HEK293 (cell line): Measurements from ENCODE around the gene RHBDD2.

Experiments
- HOXD13 ChIP-seq: sonication (generic); formaldehyde crosslinking; IDR thresholded peaks from 2 replicates; pipeline ENCODE4 v1.8.0; 2022; ENCODE audit warnings: missing genetic modification reagents, borderline replicate concordance
- KLF17 ChIP-seq: fragments of 450-650 bp; formaldehyde crosslinking; IDR thresholded peaks from 2 replicates; pipeline ENCODE4 v1.5.1; 2016; ENCODE audit warnings: missing biosample characterization, missing genetic modification characterization
- KLF7 ChIP-seq: fragments of 450-650 bp; formaldehyde crosslinking; IDR thresholded peaks from 2 replicates; pipeline ENCODE4 v1.5.1; 2016; ENCODE audit warnings: missing biosample characterization, missing genetic modification characterization, borderline replicate concordance
- MZF1 ChIP-seq: fragments of 450-650 bp; formaldehyde crosslinking; IDR thresholded peaks from 2 replicates; pipeline ENCODE4 v1.5.1; 2017; ENCODE audit warnings: missing biosample characterization, missing genetic modification characterization, borderline replicate concordance
- SALL2 ChIP-seq: fragments of 450-650 bp; formaldehyde crosslinking; IDR thresholded peaks from 2 replicates; pipeline ENCODE4 v1.5.0; 2017; ENCODE audit warnings: missing biosample characterization, mild to moderate bottlenecking, missing genetic modification characterization, borderline replicate concordance
- SP3 ChIP-seq: fragments of 450-650 bp; formaldehyde crosslinking; IDR thresholded peaks from 2 replicates; pipeline ENCODE4 v1.5.1; 2016; ENCODE audit warnings: missing biosample characterization, missing genetic modification characterization
- TRIM28 ChIP-seq: IDR thresholded peaks from 2 replicates; pipeline ENCODE4 v1.6.1; 2011; ENCODE audit warnings: low read length, control low read depth, borderline replicate concordance
- YY1 ChIP-seq: fragments of 450-650 bp; formaldehyde crosslinking; IDR thresholded peaks from 2 replicates; pipeline ENCODE4 v1.5.1; 2018; ENCODE audit warnings: missing biosample characterization, missing genetic modification characterization
- ZBTB10 ChIP-seq: fragments of 450-650 bp; formaldehyde crosslinking; IDR thresholded peaks from 2 replicates; pipeline ENCODE4 v1.5.1; 2016; ENCODE audit warnings: missing biosample characterization, missing genetic modification characterization
- ZBTB11 ChIP-seq: fragments of 450-650 bp; formaldehyde crosslinking; conservative IDR thresholded peaks from 2 replicates; pipeline ENCODE4 v1.5.1; 2016; ENCODE audit warnings: low read depth, missing biosample characterization, missing genetic modification characterization
- ZBTB17 ChIP-seq: fragments of 450-650 bp; formaldehyde crosslinking; IDR thresholded peaks from 2 replicates; pipeline ENCODE4 v1.5.1; 2016; ENCODE audit warnings: missing biosample characterization, missing genetic modification characterization
- ZBTB20 ChIP-seq: fragments of 450-650 bp; formaldehyde crosslinking; IDR thresholded peaks from 2 replicates; pipeline ENCODE4 v1.5.1; 2016; ENCODE audit warnings: missing biosample characterization, missing genetic modification characterization
- ZBTB48 ChIP-seq: fragments of 450-650 bp; formaldehyde crosslinking; IDR thresholded peaks from 2 replicates; pipeline ENCODE4 v1.5.1; 2016; ENCODE audit warnings: missing biosample characterization, missing genetic modification characterization
- ZBTB7A ChIP-seq: fragments of 450-650 bp; formaldehyde crosslinking; IDR thresholded peaks from 2 replicates; pipeline ENCODE4 v1.5.1; 2016; ENCODE audit warnings: low read depth, missing biosample characterization, missing genetic modification characterization
- ZFHX2 ChIP-seq: fragments of 450-650 bp; formaldehyde crosslinking; conservative IDR thresholded peaks from 2 replicates; pipeline ENCODE4 v1.5.1; 2016; ENCODE audit warnings: missing biosample characterization, missing genetic modification characterization
- ZFP3 ChIP-seq: fragments of 450-650 bp; formaldehyde crosslinking; IDR thresholded peaks from 2 replicates; pipeline ENCODE4 v1.5.1; 2016; ENCODE audit warnings: low read depth, missing biosample characterization, missing genetic modification characterization
- ZFP37 ChIP-seq: fragments of 450-650 bp; formaldehyde crosslinking; IDR thresholded peaks from 2 replicates; pipeline ENCODE4 v1.5.1; 2016; ENCODE audit warnings: missing biosample characterization, missing genetic modification characterization
- ZIC2 ChIP-seq: fragments of 450-650 bp; formaldehyde crosslinking; IDR thresholded peaks from 2 replicates; pipeline ENCODE4 v1.5.1; 2016; ENCODE audit warnings: missing biosample characterization, missing genetic modification characterization
- ZNF174 ChIP-seq: fragments of 450-650 bp; formaldehyde crosslinking; IDR thresholded peaks from 2 replicates; pipeline ENCODE4 v1.5.0; 2017; ENCODE audit warnings: missing biosample characterization, mild to moderate bottlenecking, missing genetic modification characterization
- ZNF350 ChIP-seq: fragments of 450-650 bp; formaldehyde crosslinking; IDR thresholded peaks from 2 replicates; pipeline ENCODE4 v1.5.0; 2017; ENCODE audit warnings: missing biosample characterization, mild to moderate bottlenecking, missing genetic modification characterization
- ZNF416 ChIP-seq: fragments of 450-650 bp; formaldehyde crosslinking; IDR thresholded peaks from 2 replicates; pipeline ENCODE4 v1.5.1; 2016; ENCODE audit warnings: missing biosample characterization, missing genetic modification characterization
- ZNF433 ChIP-seq: fragments of 450-650 bp; formaldehyde crosslinking; IDR thresholded peaks from 2 replicates; pipeline ENCODE4 v1.5.1; 2016; ENCODE audit warnings: missing biosample characterization, missing genetic modification characterization, low read depth
- ZNF473 ChIP-seq: fragments of 450-650 bp; formaldehyde crosslinking; IDR thresholded peaks from 2 replicates; pipeline ENCODE4 v1.5.1; 2017; ENCODE audit warnings: missing biosample characterization, missing genetic modification characterization
- ZNF48 ChIP-seq: fragments of 450-650 bp; formaldehyde crosslinking; IDR thresholded peaks from 2 replicates; pipeline ENCODE4 v1.5.1; 2016; ENCODE audit warnings: missing biosample characterization, missing genetic modification characterization
- ZNF501 ChIP-seq: fragments of 450-650 bp; formaldehyde crosslinking; IDR thresholded peaks from 2 replicates; pipeline ENCODE4 v1.5.1; 2016; ENCODE audit warnings: missing biosample characterization, missing genetic modification characterization
- ZNF544 ChIP-seq: fragments of 450-650 bp; formaldehyde crosslinking; IDR thresholded peaks from 2 replicates; pipeline ENCODE4 v1.5.0; 2017; ENCODE audit warnings: missing biosample characterization, missing genetic modification characterization
- ZNF555 ChIP-seq: fragments of 450-650 bp; formaldehyde crosslinking; conservative IDR thresholded peaks from 2 replicates; pipeline ENCODE4 v1.5.1; 2017; ENCODE audit warnings: missing biosample characterization, mild to moderate bottlenecking, missing genetic modification characterization, inconsistent platforms
- ZNF596 ChIP-seq: fragments of 450-650 bp; IDR thresholded peaks from 2 replicates; pipeline ENCODE4 v1.5.0; 2018; ENCODE audit warnings: missing biosample characterization, mild to moderate bottlenecking, missing genetic modification characterization, moderate library complexity
- ZNF626 ChIP-seq: fragments of 450-650 bp; sonication (Bioruptor Pico); formaldehyde crosslinking; IDR thresholded peaks from 2 replicates; pipeline ENCODE4 v1.5.1; 2018; ENCODE audit warnings: missing biosample characterization, missing genetic modification characterization, inconsistent platforms
- ZNF629 ChIP-seq: fragments of 450-650 bp; formaldehyde crosslinking; IDR thresholded peaks from 2 replicates; pipeline ENCODE4 v1.5.1; 2017; ENCODE audit warnings: missing biosample characterization, missing genetic modification characterization
- ZNF701 ChIP-seq: fragments of 450-650 bp; formaldehyde crosslinking; IDR thresholded peaks from 2 replicates; pipeline ENCODE4 v1.5.1; 2016; ENCODE audit warnings: missing biosample characterization, missing genetic modification characterization
- ZNF704 ChIP-seq: fragments of 450-650 bp; formaldehyde crosslinking; IDR thresholded peaks from 2 replicates; pipeline ENCODE4 v1.5.1; 2016; ENCODE audit warnings: missing biosample characterization, missing genetic modification characterization
- ZNF777 ChIP-seq: fragments of 450-650 bp; formaldehyde crosslinking; IDR thresholded peaks from 2 replicates; pipeline ENCODE4 v1.5.1; 2017; ENCODE audit warnings: missing biosample characterization, missing genetic modification characterization, borderline replicate concordance

The RHBDD2 gene

GRCh38 chr7:75878769-75879611 lies at the start of gene RHBDD2 (continued):
- TF ChIP-seq KLF17 (tag by site-specific recombination) (no peak), ZNF473 (tag by site-specific recombination) (no peak), ZNF704 (tag by site-specific recombination) (peak; percentile 74; the same call in 1 of the 2 replicates), ZFP37 (peak; percentile 88), SP3 (tag by site-specific recombination) (peak; percentile 61), ZNF174 (tag by site-specific recombination) (no peak), ZBTB20 (tag by site-specific recombination) (peak; percentile 98), ZNF626 (tag by site-specific recombination) (no peak), ZNF629 (peak; percentile 30; the same call in 1 of the 2 replicates), ZBTB11 (tag by site-specific recombination) (peak; percentile 57; the same call in 1 of the 2 replicates), ZNF48 (tag by site-specific recombination) (no peak), ZFP3 (tag by site-specific recombination) (no peak), ZNF555 (tag by site-specific recombination) (no peak), MZF1 (tag by site-specific recombination) (no peak), ZNF701 (tag by site-specific recombination) (no peak), ZIC2 (tag by site-specific recombination) (0 out of 2 replicates have a peak, but pooled peaks have one; percentile 8), ZBTB17 (tag by site-specific recombination) (peak; percentile 70), YY1 (tag by site-specific recombination) (peak; percentile 88; the same call in 1 of the 2 replicates), ZNF501 (tag by site-specific recombination) (peak; percentile 91), ZNF433 (tag by site-specific recombination) (no peak), ZNF350 (tag by site-specific recombination) (no peak), ZBTB10 (tag by site-specific recombination) (peak; percentile 40; the same call in 1 of the 2 replicates), TRIM28 (no peak), KLF7 (peak; percentile 51; the same call in 1 of the 2 replicates), ZFHX2 (tag by site-specific recombination) (peak; percentile 48), ZNF596 (tag by site-specific recombination) (no peak), ZNF416 (tag by site-specific recombination) (no peak), SALL2 (no peak), ZBTB48 (tag by site-specific recombination) (peak; percentile 74), ZNF777 (tag by site-specific recombination) (peak; percentile 97), ZNF544 (tag by site-specific recombination) (no peak), HOXD13 (CRISPR knock-in tag) (0 out of 2 replicates have a peak, but pooled peaks have one; percentile 54), ZBTB7A (tag by site-specific recombination) (no peak)
